ENCODE measurements around the gene BCAS2.

- no peak for TF ChIP-seq GATA2 (IDR thresholded peaks at IDR 0.05; ENCODE audit: low read depth, low read length)
- no peak for TF ChIP-seq GATA3 (IDR thresholded peaks at IDR 0.05; ENCODE audit: low read depth, low read length)
Observed at GRCh38 chr1:114564141-114564540, 17.3 kb downstream of the BCAS2 start.

Data from SH-SY5Y (cell line).